H9 (cell line): ENCODE measurements around the gene NT5C1B. TPM values are rescaled to one million over a fixed set of nuclear protein-coding genes. Genes with fewer than 3 reads are reported as not detected.

ENCODE experiments used
- DNase-seq: peaks from one replicate; pipeline ENCODE4 v3.0.0-alpha.2; 2017
- H2AFZ ChIP-seq: one replicate; pipeline ENCODE4 v1.6.1; 2013; ENCODE audit warnings: mild to moderate bottlenecking, low read length, control low read depth, moderate library complexity
- H2AK5ac ChIP-seq: 2 replicates; pipeline ENCODE4 v1.6.1; 2013; ENCODE audit warnings: low read length, control low read depth, mixed read lengths; ENCODE audit not compliant: insufficient read length
- H2BK120ac ChIP-seq: one replicate; pipeline ENCODE4 v1.6.1; 2013; ENCODE audit warnings: low read depth, mild to moderate bottlenecking, low read length, control low read depth, inconsistent platforms; ENCODE audit not compliant: poor library complexity, severe bottlenecking
- H2BK12ac ChIP-seq: 2 replicates; pipeline ENCODE4 v1.6.1; 2013; ENCODE audit warnings: low read length, control low read depth, mixed read lengths, low read depth; ENCODE audit not compliant: insufficient read length
- H2BK15ac ChIP-seq: 2 replicates; pipeline ENCODE4 v1.6.1; 2013; ENCODE audit warnings: low read depth, low read length, control low read depth
- H2BK20ac ChIP-seq: one replicate; pipeline ENCODE4 v1.6.1; 2013; ENCODE audit warnings: low read depth, mild to moderate bottlenecking, low read length, control low read depth, inconsistent platforms; ENCODE audit not compliant: poor library complexity, severe bottlenecking
- H2BK5ac ChIP-seq: 2 replicates; pipeline ENCODE4 v1.6.1; 2013; ENCODE audit warnings: low read length, control low read depth, mixed read lengths; ENCODE audit not compliant: insufficient read length
- H3K14ac ChIP-seq: 2 replicates; pipeline ENCODE4 v1.6.1; 2013; ENCODE audit warnings: low read length, control low read depth; ENCODE audit not compliant: insufficient read depth
- H3K18ac ChIP-seq: 2 replicates; pipeline ENCODE4 v1.6.1; 2013; ENCODE audit warnings: low read depth, mild to moderate bottlenecking, mixed read lengths, low read length, control low read depth; ENCODE audit not compliant: insufficient read length
- H3K23ac ChIP-seq: 2 replicates; pipeline ENCODE4 v1.6.1; 2013; ENCODE audit warnings: low read length, control low read depth, mixed read lengths, low read depth; ENCODE audit not compliant: insufficient read length
- H3K23me2 ChIP-seq: 2 replicates; pipeline ENCODE4 v1.6.1; 2013; ENCODE audit warnings: low read depth, mild to moderate bottlenecking, mixed read lengths, low read length, control low read depth; ENCODE audit not compliant: insufficient read length, poor library complexity, severe bottlenecking
- H3K27ac ChIP-seq: 2 replicates; pipeline ENCODE4 v1.5.1; 2013; ENCODE audit warnings: low read length, control low read depth, mixed read lengths, low read depth; ENCODE audit not compliant: insufficient read length
- H3K27me3 ChIP-seq: 2 replicates; pipeline ENCODE4 v1.6.1; 2013; ENCODE audit warnings: low read length, control low read depth, inconsistent platforms; ENCODE audit not compliant: insufficient read depth
- H3K4ac ChIP-seq: 2 replicates; pipeline ENCODE4 v1.6.1; 2013; ENCODE audit warnings: low read depth, mild to moderate bottlenecking, control low read depth, inconsistent platforms, low read length, moderate library complexity
- H3K4me1 ChIP-seq: 2 replicates; pipeline ENCODE4 v1.6.1; 2013; ENCODE audit warnings: low read length, control low read depth, inconsistent platforms; ENCODE audit not compliant: insufficient read depth
- H3K4me2 ChIP-seq: 2 replicates; pipeline ENCODE4 v1.6.1; 2013; ENCODE audit warnings: low read length, control low read depth, mixed read lengths; ENCODE audit not compliant: insufficient read length, insufficient read depth
- H3K56ac ChIP-seq: 2 replicates; pipeline ENCODE4 v1.6.1; 2013; ENCODE audit warnings: low read depth, mild to moderate bottlenecking, mixed read lengths, low read length, control low read depth; ENCODE audit not compliant: insufficient read length
- H3K79me1 ChIP-seq: 2 replicates; pipeline ENCODE4 v1.6.1; 2013; ENCODE audit warnings: low read depth, mild to moderate bottlenecking, moderate library complexity, low read length, control low read depth, inconsistent platforms; ENCODE audit not compliant: insufficient read depth, poor library complexity, severe bottlenecking
- H3K79me2 ChIP-seq: 2 replicates; pipeline ENCODE4 v1.6.1; 2013; ENCODE audit warnings: low read length, control low read depth, inconsistent platforms; ENCODE audit not compliant: insufficient read depth
- H3K9ac ChIP-seq: 2 replicates; pipeline ENCODE4 v1.6.1; 2013; ENCODE audit warnings: low read length, control low read depth, mixed read lengths; ENCODE audit not compliant: insufficient read length; ENCODE audit errors: extremely low read depth
- H3K9me3 ChIP-seq: one replicate; pipeline ENCODE4 v1.6.1; 2013; ENCODE audit warnings: low read depth, low read length, inconsistent platforms; ENCODE audit not compliant: control insufficient read depth
- H3T11ph ChIP-seq: one replicate; pipeline ENCODE4 v1.6.1; 2013; ENCODE audit warnings: mild to moderate bottlenecking, low read length, control low read depth, inconsistent platforms
- H4K20me1 ChIP-seq: one replicate; pipeline ENCODE4 v1.6.1; 2013; ENCODE audit not compliant: control insufficient read depth, insufficient read length, insufficient read depth
- H4K5ac ChIP-seq: 2 replicates; pipeline ENCODE4 v1.6.1; 2013; ENCODE audit warnings: low read depth, mild to moderate bottlenecking, mixed read lengths, low read length, control low read depth; ENCODE audit not compliant: insufficient read length
- H4K8ac ChIP-seq: replicated peaks from 2 replicates; pipeline ENCODE4 v1.6.1; 2013; ENCODE audit warnings: low read length, control low read depth, mixed read lengths, low read depth; ENCODE audit not compliant: insufficient read length
- H4K91ac ChIP-seq: 2 replicates; pipeline ENCODE4 v1.6.1; 2013; ENCODE audit warnings: low read depth, mild to moderate bottlenecking, moderate library complexity, mixed read lengths, low read length, control low read depth; ENCODE audit not compliant: insufficient read length
- H3K27ac Mint-ChIP-seq, 3 experiments: 2 replicates in 2 of 3; 3 replicates in 1 of 3; pipeline ENCODE4 v1.8.0; 2020 to 2021; ENCODE audit warnings: mixed read lengths in 3 of 3, mild to moderate bottlenecking in 1 of 3, moderate library complexity in 1 of 3
- H3K27me3 Mint-ChIP-seq: 2 replicates; pipeline ENCODE4 v1.8.0; 2021; ENCODE audit warnings: low read depth, mild to moderate bottlenecking, moderate library complexity, mixed read lengths
- H3K36me3 Mint-ChIP-seq, 3 experiments: 2 replicates in 2 of 3; 3 replicates in 1 of 3; pipeline ENCODE4 v1.8.0; 2020 to 2021; ENCODE audit warnings: low read depth in 3 of 3, mixed read lengths in 3 of 3; ENCODE audit not compliant: insufficient read depth in 1 of 3
- H3K4me1 Mint-ChIP-seq, 2 experiments: 2 replicates each; pipeline ENCODE4 v1.8.0; 2020; ENCODE audit warnings: mixed read lengths in 2 of 2
- H3K4me3 Mint-ChIP-seq, 2 experiments: 2 replicates in 1 of 2; 3 replicates in 1 of 2; pipeline ENCODE4 v1.8.0; 2020 to 2021; ENCODE audit warnings: mild to moderate bottlenecking in 2 of 2, mixed read lengths in 2 of 2, moderate library complexity in 1 of 2
- H3K9me3 Mint-ChIP-seq, 2 experiments: 2 replicates in 1 of 2; 3 replicates in 1 of 2; pipeline ENCODE4 v1.8.0; 2020; ENCODE audit warnings: mild to moderate bottlenecking in 2 of 2, mixed read lengths in 2 of 2, moderate library complexity in 1 of 2
- CTCF ChIP-seq: fragments of 200-600 bp; sonication (generic); conservative IDR thresholded peaks from 3 replicates; pipeline ENCODE4 v1.8.0; 2021; ENCODE audit warnings: antibody characterized with exemption, mild to moderate bottlenecking
- WGBS: extraction: QIAGEN DNeasy Blood & Tissue Kit; methylation state at CpG from one replicate; pipeline ENCODE4 v1.1.7; 2013; ENCODE audit warnings: missing lambda C conversion rate, low lambda C conversion rate, mixed read lengths; ENCODE audit not compliant: insufficient read length; ENCODE audit errors: extremely low coverage; 5-methylcytosine and 5-hydroxymethylcytosine counted together
- total RNA-seq: library from RNA; stranded (reverse); gene quantifications from 2 replicates; pipeline ENCODE4 v1.2.1, GENCODE V29; 2021

Gene NT5C1B
- total RNA-seq, 1 experiment from 2014 or later = not detected

DNA sequence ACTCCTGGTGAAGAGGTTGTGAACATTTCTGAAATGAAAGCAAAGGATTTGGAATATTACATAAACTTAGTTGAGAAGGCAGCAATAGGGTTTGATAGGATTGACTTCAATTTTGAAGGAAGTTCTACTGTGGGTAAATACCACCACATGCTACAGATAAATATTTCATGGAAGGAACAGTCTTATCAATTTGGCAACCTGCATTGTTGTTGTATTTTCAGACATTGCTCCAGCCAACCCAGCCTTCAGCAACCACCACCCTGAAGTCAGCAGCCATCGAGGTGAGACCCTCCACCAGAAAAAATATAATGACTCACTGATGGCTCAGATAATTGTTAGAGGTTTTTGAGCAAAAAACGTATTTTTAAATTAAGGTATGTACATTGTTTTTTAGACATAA is 38.9 kb downstream of the NT5C1B start:
- no peak overlapping the region for H3K4me3 Mint-ChIP-seq

More for the DNA sequence above, 38.9 kb downstream of the NT5C1B start:
- Histone ChIP-seq H3T11ph (no peak overlapping the region), H2BK120ac (no peak overlapping the region), H3K23ac (no peak overlapping the region), H3K4me1 (peaks cover 3% of the 10 kb centered on the region; the same call in 1 of the 2 replicates), H3K9me3 (no peaks in the 10 kb centered on the region), H3K14ac (no peak overlapping the region), H2BK15ac (no peak overlapping the region), H4K8ac (no peak overlapping the region), H3K27me3 (no peaks in the 10 kb centered on the region), H4K20me1 (no peaks in the 10 kb centered on the region), H2AFZ (no peak overlapping the region), H3K79me1 (no peaks in the 10 kb centered on the region), H3K4ac (no peak overlapping the region), H3K79me2 (no peaks in the 10 kb centered on the region), H4K91ac (no peak overlapping the region), H2AK5ac (no peak overlapping the region), H4K5ac (no peak overlapping the region), H2BK20ac (no peak overlapping the region), H3K23me2 (no peaks in the 10 kb centered on the region), H3K18ac (no peak overlapping the region), H3K4me2 (no peak overlapping the region), H3K9ac (no peak overlapping the region), H3K27ac (no peak overlapping the region), H2BK5ac (no peak overlapping the region), H2BK12ac (no peak overlapping the region), H3K56ac (no peak overlapping the region)
- no peak overlapping the region for H3K27ac Mint-ChIP-seq
- H3K4me1 Mint-ChIP-seq = peaks cover 12 to 16% of the 10 kb centered on the region in 2 experiments
- WGBS = no CpG with 5 or more reads among the region's 2 CpGs
- H3K9me3 Mint-ChIP-seq = no peaks in the 10 kb centered on the region
- no peak for TF ChIP-seq CTCF
- DNase-seq = no peak
- H3K27me3 Mint-ChIP-seq = no peaks in the 10 kb centered on the region
- H3K36me3 Mint-ChIP-seq = peaks cover 6 to 11% (median 11%) of the 10 kb centered on the region in 3 experiments
